Measurements from ENCODE around the gene ELMO1.

The ELMO1 gene

DNA sequence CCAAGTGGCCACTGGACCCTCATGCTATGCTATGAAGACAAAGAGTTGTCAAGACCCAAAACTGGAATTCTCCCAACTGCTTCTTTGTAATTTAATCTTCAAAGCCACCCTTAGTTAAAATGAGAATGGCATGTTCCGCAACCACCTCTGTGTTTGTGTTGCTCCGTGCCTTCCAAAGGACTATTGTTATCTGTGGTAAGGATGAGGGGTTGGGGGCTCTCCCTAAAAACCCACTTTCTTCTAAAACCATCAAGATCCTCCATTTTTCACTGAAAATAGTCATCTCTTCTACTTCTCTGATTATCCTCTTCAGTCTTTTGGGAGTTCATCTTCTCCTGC, 502.3 kb downstream of the ELMO1 start:
- H3K9me3 ChIP-seq (ENCODE audit: control insufficient read depth, insufficient read depth, low read length), result no peaks in the 10 kb centered on the region
- no peaks in the 10 kb centered on the region for H3K27me3 ChIP-seq (ENCODE audit: control insufficient read depth, insufficient read depth, low read length)
- H3K36me3 ChIP-seq (ENCODE audit: control insufficient read depth, insufficient read depth, low read length), result no peaks in the 10 kb centered on the region
- no peak overlapping the region for H3K4me3 ChIP-seq (ENCODE audit: low read depth, low read length)
- H3K9ac ChIP-seq (ENCODE audit: low read depth, low read length), result no peak overlapping the region
- H3K4me1 ChIP-seq (ENCODE audit: control insufficient read depth, insufficient read depth, low read length), result peaks cover 9% of the 10 kb centered on the region
- no peak overlapping the region for H3K27ac ChIP-seq (ENCODE audit: low read depth, low read length)

DNA sequence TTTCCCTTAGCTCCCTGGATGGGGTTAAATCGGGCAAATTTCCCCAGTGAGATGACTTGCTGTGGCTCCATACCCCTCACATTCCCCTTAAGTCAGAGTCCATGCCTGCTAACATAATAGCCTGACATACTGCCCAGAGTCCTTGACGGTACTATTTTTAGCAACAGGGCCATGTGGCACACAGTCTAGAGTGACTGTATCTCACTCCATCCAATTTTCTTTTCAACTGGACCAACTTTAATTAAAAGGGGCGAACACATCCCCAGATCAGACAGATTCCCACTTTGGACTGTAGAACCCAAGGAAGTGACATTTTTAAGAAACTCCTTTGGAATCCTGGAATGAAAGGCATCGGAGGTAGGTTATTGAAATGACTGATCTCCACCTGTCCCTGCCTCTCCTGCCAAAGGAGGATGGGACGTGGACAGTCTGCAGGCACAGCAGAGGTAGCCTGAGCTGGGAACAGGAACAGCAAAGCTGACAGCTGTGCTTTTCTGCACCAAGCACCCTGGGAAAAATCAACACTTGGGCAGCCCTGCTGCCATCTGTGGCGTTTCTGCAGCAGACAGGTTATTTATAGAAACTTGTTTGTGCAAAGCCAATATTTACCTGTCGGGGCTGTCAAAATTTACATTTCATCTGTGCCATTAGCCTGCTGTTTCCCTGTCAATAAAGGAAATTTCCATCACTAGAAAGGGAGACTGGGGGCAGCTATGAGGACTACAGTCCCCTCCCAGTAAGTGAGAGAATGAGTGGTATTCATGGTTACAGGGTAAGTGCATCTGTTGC, 502.9 kb downstream of the ELMO1 start:
- no peak overlapping the region for H3K27ac ChIP-seq (ENCODE audit: low read depth, low read length)

GRCh38 chr7:36944838-36945237, 503.8 kb downstream of the ELMO1 start:
- Histone ChIP-seq H3K36me3 (ENCODE audit: control insufficient read depth, insufficient read depth, low read length) (no peaks in the 10 kb centered on the region), H3K9ac (ENCODE audit: low read depth, low read length) (no peak overlapping the region), H3K27me3 (ENCODE audit: control insufficient read depth, insufficient read depth, low read length) (no peaks in the 10 kb centered on the region), H3K27ac (ENCODE audit: low read depth, low read length) (no peak overlapping the region), H3K4me1 (ENCODE audit: control insufficient read depth, insufficient read depth, low read length) (peaks cover 9% of the 10 kb centered on the region), H3K9me3 (ENCODE audit: control insufficient read depth, insufficient read depth, low read length) (no peaks in the 10 kb centered on the region), H3K4me3 (ENCODE audit: low read depth, low read length) (no peak overlapping the region)

More for the DNA sequence above, 502.9 kb downstream of the ELMO1 start:
- Histone ChIP-seq H3K36me3 (ENCODE audit: control insufficient read depth, insufficient read depth, low read length) (no peaks in the 10 kb centered on the region), H3K27me3 (ENCODE audit: control insufficient read depth, insufficient read depth, low read length) (no peaks in the 10 kb centered on the region), H3K9ac (ENCODE audit: low read depth, low read length) (no peak overlapping the region), H3K4me1 (ENCODE audit: control insufficient read depth, insufficient read depth, low read length) (peaks cover 9% of the 10 kb centered on the region), H3K4me3 (ENCODE audit: low read depth, low read length) (no peak overlapping the region), H3K9me3 (ENCODE audit: control insufficient read depth, insufficient read depth, low read length) (no peaks in the 10 kb centered on the region)

GRCh38 chr7:36943591-36944435, 504.9 kb downstream of the ELMO1 start:
- no peaks in the 10 kb centered on the region for H3K9me3 ChIP-seq (ENCODE audit: control insufficient read depth, insufficient read depth, low read length)
- H3K27me3 ChIP-seq (ENCODE audit: control insufficient read depth, insufficient read depth, low read length), result no peaks in the 10 kb centered on the region
- no peak overlapping the region for H3K27ac ChIP-seq (ENCODE audit: low read depth, low read length)
- no peaks in the 10 kb centered on the region for H3K36me3 ChIP-seq (ENCODE audit: control insufficient read depth, insufficient read depth, low read length)
- peaks cover 9% of the 10 kb centered on the region for H3K4me1 ChIP-seq (ENCODE audit: control insufficient read depth, insufficient read depth, low read length)
- no peak overlapping the region for H3K4me3 ChIP-seq (ENCODE audit: low read depth, low read length)
- H3K9ac ChIP-seq (ENCODE audit: low read depth, low read length), result no peak overlapping the region

GRCh38 chr7:36942955-36943354, 505.7 kb downstream of the ELMO1 start:
- peaks cover 9% of the 10 kb centered on the region for H3K4me1 ChIP-seq (ENCODE audit: control insufficient read depth, insufficient read depth, low read length)
- no peaks in the 10 kb centered on the region for H3K27me3 ChIP-seq (ENCODE audit: control insufficient read depth, insufficient read depth, low read length)
- H3K9me3 ChIP-seq (ENCODE audit: control insufficient read depth, insufficient read depth, low read length), result peaks cover 8% of the 10 kb centered on the region
- H3K9ac ChIP-seq (ENCODE audit: low read depth, low read length), result no peak overlapping the region
- H3K4me3 ChIP-seq (ENCODE audit: low read depth, low read length), result no peak overlapping the region
- no peak overlapping the region for H3K27ac ChIP-seq (ENCODE audit: low read depth, low read length)
- no peaks in the 10 kb centered on the region for H3K36me3 ChIP-seq (ENCODE audit: control insufficient read depth, insufficient read depth, low read length)

GRCh38 chr7:36942541-36942940, 506.1 kb downstream of the ELMO1 start:
- H3K9me3 ChIP-seq (ENCODE audit: control insufficient read depth, insufficient read depth, low read length), result peaks cover 12% of the 10 kb centered on the region
- H3K36me3 ChIP-seq (ENCODE audit: control insufficient read depth, insufficient read depth, low read length), result no peaks in the 10 kb centered on the region
- H3K27ac ChIP-seq (ENCODE audit: low read depth, low read length), result no peak overlapping the region
- H3K27me3 ChIP-seq (ENCODE audit: control insufficient read depth, insufficient read depth, low read length), result no peaks in the 10 kb centered on the region
- H3K4me1 ChIP-seq (ENCODE audit: control insufficient read depth, insufficient read depth, low read length), result peaks cover 9% of the 10 kb centered on the region
- no peak overlapping the region for H3K4me3 ChIP-seq (ENCODE audit: low read depth, low read length)
- no peak overlapping the region for H3K9ac ChIP-seq (ENCODE audit: low read depth, low read length)

- peaks cover 17% of the 10 kb centered on the region for H3K9me3 ChIP-seq (ENCODE audit: control insufficient read depth, insufficient read depth, low read length)
- H3K27me3 ChIP-seq (ENCODE audit: control insufficient read depth, insufficient read depth, low read length), result no peaks in the 10 kb centered on the region
- H3K36me3 ChIP-seq (ENCODE audit: control insufficient read depth, insufficient read depth, low read length), result no peaks in the 10 kb centered on the region
- no peak overlapping the region for H3K4me3 ChIP-seq (ENCODE audit: low read depth, low read length)
- H3K27ac ChIP-seq (ENCODE audit: low read depth, low read length), result no peak overlapping the region
- peaks cover 9% of the 10 kb centered on the region for H3K4me1 ChIP-seq (ENCODE audit: control insufficient read depth, insufficient read depth, low read length)
- no peak overlapping the region for H3K9ac ChIP-seq (ENCODE audit: low read depth, low read length)
These were observed 506.6 kb downstream of the ELMO1 start for GRCh38 chr7:36942025-36942424.

DNA sequence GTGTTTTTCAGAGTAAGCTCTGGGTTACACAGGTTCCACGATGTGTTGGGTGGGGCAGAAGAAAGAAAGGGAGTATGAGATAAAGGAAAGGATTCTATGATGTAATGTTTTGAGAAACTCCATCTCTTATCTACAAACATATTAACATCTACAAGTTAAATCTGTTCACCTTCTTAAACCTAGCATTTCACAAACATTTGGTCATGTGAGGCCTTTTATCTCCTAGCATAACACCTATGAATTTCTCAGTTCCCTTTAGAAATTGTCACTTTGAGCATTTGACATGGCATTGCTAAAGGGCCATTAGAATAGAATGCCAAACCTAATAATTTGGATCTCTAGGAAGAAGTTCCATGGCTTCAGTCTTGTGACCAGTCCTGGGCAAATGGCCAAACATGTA, 507.3 kb downstream of the ELMO1 start:
- H3K4me1 ChIP-seq (ENCODE audit: control insufficient read depth, insufficient read depth, low read length), result peaks cover 6% of the 10 kb centered on the region
- H3K36me3 ChIP-seq (ENCODE audit: control insufficient read depth, insufficient read depth, low read length), result no peaks in the 10 kb centered on the region
- no peak overlapping the region for H3K9ac ChIP-seq (ENCODE audit: low read depth, low read length)
- H3K27ac ChIP-seq (ENCODE audit: low read depth, low read length), result no peak overlapping the region
- H3K4me3 ChIP-seq (ENCODE audit: low read depth, low read length), result no peak overlapping the region
- no peaks in the 10 kb centered on the region for H3K27me3 ChIP-seq (ENCODE audit: control insufficient read depth, insufficient read depth, low read length)
- H3K9me3 ChIP-seq (ENCODE audit: control insufficient read depth, insufficient read depth, low read length), result peaks cover 24% of the 10 kb centered on the region

DNA sequence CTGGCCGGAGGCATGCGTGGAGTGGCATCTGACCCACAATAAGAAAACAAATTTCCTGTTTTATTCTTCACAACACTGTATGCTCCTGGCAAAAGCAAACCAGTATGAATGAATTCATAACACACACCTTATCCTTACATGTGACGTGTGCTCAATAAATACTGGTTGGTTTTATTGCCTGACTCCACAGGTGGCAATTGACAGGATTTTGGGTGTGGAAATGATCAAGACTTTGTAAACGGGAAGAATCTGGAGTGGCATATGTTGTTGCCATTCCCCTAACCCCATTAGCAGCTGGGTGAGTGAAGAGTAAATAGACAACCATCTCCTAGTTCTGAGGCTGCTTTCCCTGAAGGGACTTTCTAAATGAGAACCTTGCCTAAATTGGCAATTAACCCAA, 508.8 kb downstream of the ELMO1 start:
- no peaks in the 10 kb centered on the region for H3K4me1 ChIP-seq (ENCODE audit: control insufficient read depth, insufficient read depth, low read length)
- H3K27ac ChIP-seq (ENCODE audit: low read depth, low read length), result no peak overlapping the region
- peaks cover 26% of the 10 kb centered on the region for H3K9me3 ChIP-seq (ENCODE audit: control insufficient read depth, insufficient read depth, low read length)
- no peaks in the 10 kb centered on the region for H3K27me3 ChIP-seq (ENCODE audit: control insufficient read depth, insufficient read depth, low read length)
- H3K9ac ChIP-seq (ENCODE audit: low read depth, low read length), result no peak overlapping the region
- H3K4me3 ChIP-seq (ENCODE audit: low read depth, low read length), result no peak overlapping the region
- no peaks in the 10 kb centered on the region for H3K36me3 ChIP-seq (ENCODE audit: control insufficient read depth, insufficient read depth, low read length)

DNA sequence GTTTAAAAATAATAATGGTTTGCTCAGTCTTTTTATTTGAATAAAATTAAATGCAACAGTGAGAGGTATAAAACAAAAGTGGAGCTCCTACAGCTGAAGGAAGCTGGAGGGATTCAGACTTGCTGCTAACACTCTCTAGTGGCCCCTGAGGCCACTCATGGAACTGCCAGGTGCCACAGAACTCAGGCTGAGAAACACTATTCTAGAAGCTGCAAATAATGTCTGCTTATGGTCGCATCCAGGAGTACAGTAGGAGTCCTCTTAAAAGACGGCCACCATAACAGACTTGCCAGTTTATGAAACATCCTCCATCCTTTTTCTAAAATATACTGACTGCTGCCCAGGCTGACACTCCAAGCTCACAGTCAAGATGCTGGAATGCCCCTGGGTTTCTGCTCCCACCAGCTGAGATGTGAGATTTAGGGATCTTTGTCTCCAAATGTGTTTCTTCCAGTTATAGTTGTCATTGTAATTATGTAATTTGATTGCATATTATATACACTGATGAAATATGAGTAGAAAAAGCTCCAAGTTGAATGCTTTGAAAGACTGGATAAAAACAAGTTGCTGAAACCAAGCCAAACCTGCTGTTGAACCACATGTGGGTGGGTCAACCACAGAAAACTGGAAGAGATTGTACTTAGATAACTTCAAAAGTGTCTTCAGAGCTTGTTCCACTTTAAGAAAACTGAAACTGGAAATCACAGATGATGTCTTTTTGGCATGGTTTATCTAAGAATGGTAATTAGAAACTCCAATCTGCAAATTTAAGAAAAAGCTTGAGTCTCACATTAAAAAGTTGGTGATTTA, 510.7 kb downstream of the ELMO1 start:
- Histone ChIP-seq H3K4me1 (ENCODE audit: control insufficient read depth, insufficient read depth, low read length) (no peaks in the 10 kb centered on the region), H3K9me3 (ENCODE audit: control insufficient read depth, insufficient read depth, low read length) (peaks cover 26% of the 10 kb centered on the region), H3K27me3 (ENCODE audit: control insufficient read depth, insufficient read depth, low read length) (no peaks in the 10 kb centered on the region), H3K27ac (ENCODE audit: low read depth, low read length) (no peak overlapping the region), H3K4me3 (ENCODE audit: low read depth, low read length) (no peak overlapping the region), H3K9ac (ENCODE audit: low read depth, low read length) (no peak overlapping the region), H3K36me3 (ENCODE audit: control insufficient read depth, insufficient read depth, low read length) (no peaks in the 10 kb centered on the region)

Data from HUES48 (cell line).